ENCODE results near the gene ABLIM3.

The ABLIM3 gene

GRCh38 chr5:149251546-149251945 is 110.3 kb downstream of the ABLIM3 start:
- Histone ChIP-seq H3K9me3 (ENCODE audit: insufficient read depth, low read depth, low read length) (peaks cover 5% of the 10 kb centered on the region; the same call in 1 of the 2 replicates), H3K27me3 (ENCODE audit: insufficient read depth, low read length) (no peaks in the 10 kb centered on the region), H3K27ac (ENCODE audit: low read depth, low read length) (no peak overlapping the region), H3K4me3 (ENCODE audit: low read length) (no peak overlapping the region), H3K4me1 (ENCODE audit: insufficient read depth, low read length) (no peaks in the 10 kb centered on the region), H3K9ac (ENCODE audit: low read depth, low read length) (no peak overlapping the region), H3K36me3 (ENCODE audit: insufficient read depth, low read length) (no peaks in the 10 kb centered on the region)
- WGBS, result 83% methylated on average over 4 of the region's 4 CpGs

- H3K27ac ChIP-seq (ENCODE audit: low read depth, low read length), result no peak overlapping the region
- no peak overlapping the region for H3K9ac ChIP-seq (ENCODE audit: low read depth, low read length)
- H3K27me3 ChIP-seq (ENCODE audit: insufficient read depth, low read length), result no peaks in the 10 kb centered on the region
- H3K4me3 ChIP-seq (ENCODE audit: low read length), result no peak overlapping the region
- 35% methylated on average over 3 of the region's 3 CpGs for WGBS
- H3K4me1 ChIP-seq (ENCODE audit: insufficient read depth, low read length), result no peaks in the 10 kb centered on the region
- no peaks in the 10 kb centered on the region for H3K9me3 ChIP-seq (ENCODE audit: insufficient read depth, low read depth, low read length)
- no peaks in the 10 kb centered on the region for H3K36me3 ChIP-seq (ENCODE audit: insufficient read depth, low read length)
These were observed 113.2 kb downstream of the ABLIM3 start for GRCh38 chr5:149254506-149254905.

GRCh38 chr5:149256451-149256850 is 115.2 kb downstream of the ABLIM3 start:
- H3K27ac ChIP-seq (ENCODE audit: low read depth, low read length), result no peak overlapping the region

DNA sequence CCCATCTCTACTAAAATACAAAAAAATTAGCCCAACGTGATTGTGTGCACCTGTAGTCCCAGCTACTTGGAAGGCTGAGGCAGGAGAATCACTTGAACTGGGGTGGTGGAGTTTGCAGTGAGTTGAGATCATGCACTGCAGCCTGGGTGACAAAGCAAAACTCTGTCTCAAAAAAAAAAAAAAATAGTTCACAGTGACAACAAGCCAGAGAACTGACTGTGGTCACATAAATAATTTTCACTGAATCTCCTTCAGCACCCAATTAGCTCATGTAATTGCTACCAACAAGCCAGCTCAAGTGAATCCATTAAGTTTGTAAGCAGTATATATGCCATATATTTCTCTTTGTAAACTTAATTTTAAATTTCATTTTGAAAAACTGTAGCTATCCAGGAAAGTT is 115.8 kb downstream of the ABLIM3 start:
- H3K9ac ChIP-seq (ENCODE audit: low read depth, low read length), result no peak overlapping the region
- no peaks in the 10 kb centered on the region for H3K36me3 ChIP-seq (ENCODE audit: insufficient read depth, low read length)
- peaks cover 3% of the 10 kb centered on the region; the same call in 1 of the 2 replicates for H3K27me3 ChIP-seq (ENCODE audit: insufficient read depth, low read length)
- H3K4me1 ChIP-seq (ENCODE audit: insufficient read depth, low read length), result no peaks in the 10 kb centered on the region
- no peak overlapping the region for H3K4me3 ChIP-seq (ENCODE audit: low read length)
- no peaks in the 10 kb centered on the region for H3K9me3 ChIP-seq (ENCODE audit: insufficient read depth, low read depth, low read length)
- WGBS, result 58% methylated on average over 1 of the region's 1 CpG
- no peak overlapping the region for H3K27ac ChIP-seq (ENCODE audit: low read depth, low read length)

More at GRCh38 chr5:149256451-149256850, 115.2 kb downstream of the ABLIM3 start:
- no peak overlapping the region for H3K4me3 ChIP-seq (ENCODE audit: low read length)
- H3K9me3 ChIP-seq (ENCODE audit: insufficient read depth, low read depth, low read length), result no peaks in the 10 kb centered on the region
- no peaks in the 10 kb centered on the region for H3K36me3 ChIP-seq (ENCODE audit: insufficient read depth, low read length)
- H3K4me1 ChIP-seq (ENCODE audit: insufficient read depth, low read length), result no peaks in the 10 kb centered on the region
- peaks cover 3% of the 10 kb centered on the region; the same call in 1 of the 2 replicates for H3K27me3 ChIP-seq (ENCODE audit: insufficient read depth, low read length)
- no peak overlapping the region for H3K9ac ChIP-seq (ENCODE audit: low read depth, low read length)

DNA sequence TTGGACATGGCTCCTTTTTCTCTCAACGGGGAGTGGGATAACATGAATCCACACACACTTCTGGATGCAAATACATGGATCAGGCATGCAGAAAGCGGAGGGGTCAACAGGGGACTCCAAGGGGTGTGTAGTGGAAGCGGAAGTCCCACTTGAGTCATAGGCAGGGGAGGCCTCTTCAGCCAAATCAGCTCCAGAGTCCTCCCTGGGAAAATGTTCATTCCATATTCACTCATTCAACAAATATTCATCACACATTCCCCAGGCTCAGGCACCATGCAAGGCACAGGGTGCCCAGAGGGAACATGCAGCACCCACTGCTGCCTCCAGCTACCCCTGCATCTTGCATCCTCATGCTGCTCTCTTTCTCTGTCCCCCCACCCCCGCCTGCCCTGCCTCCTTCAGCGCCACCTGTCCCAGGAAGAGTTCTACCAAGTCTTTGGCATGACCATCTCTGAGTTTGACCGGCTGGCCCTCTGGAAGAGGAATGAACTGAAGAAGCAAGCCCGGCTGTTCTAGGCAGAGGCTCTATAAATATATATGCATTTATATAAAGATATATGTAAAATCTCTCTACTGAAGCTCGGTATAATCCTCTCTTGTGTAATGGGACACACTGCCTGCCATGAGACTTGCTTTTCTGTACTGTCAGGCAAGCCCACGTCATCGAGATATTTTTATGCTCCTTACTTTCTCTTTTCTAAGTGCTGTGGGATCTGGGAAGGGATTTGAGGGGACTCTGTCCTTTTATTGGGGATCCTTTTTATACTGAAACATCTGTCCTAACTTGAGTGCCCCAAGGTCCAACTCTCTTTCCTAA is 116.8 kb downstream of the ABLIM3 start:
- Histone ChIP-seq H3K36me3 (ENCODE audit: insufficient read depth, low read length) (no peaks in the 10 kb centered on the region), H3K4me1 (ENCODE audit: insufficient read depth, low read length) (no peaks in the 10 kb centered on the region), H3K9me3 (ENCODE audit: insufficient read depth, low read depth, low read length) (no peaks in the 10 kb centered on the region), H3K4me3 (ENCODE audit: low read length) (no peak overlapping the region), H3K27ac (ENCODE audit: low read depth, low read length) (no peak overlapping the region), H3K27me3 (ENCODE audit: insufficient read depth, low read length) (peaks cover 3% of the 10 kb centered on the region; the same call in 1 of the 2 replicates), H3K9ac (ENCODE audit: low read depth, low read length) (no peak overlapping the region)
- 85% methylated on average over 9 of the region's 10 CpGs for WGBS

DNA sequence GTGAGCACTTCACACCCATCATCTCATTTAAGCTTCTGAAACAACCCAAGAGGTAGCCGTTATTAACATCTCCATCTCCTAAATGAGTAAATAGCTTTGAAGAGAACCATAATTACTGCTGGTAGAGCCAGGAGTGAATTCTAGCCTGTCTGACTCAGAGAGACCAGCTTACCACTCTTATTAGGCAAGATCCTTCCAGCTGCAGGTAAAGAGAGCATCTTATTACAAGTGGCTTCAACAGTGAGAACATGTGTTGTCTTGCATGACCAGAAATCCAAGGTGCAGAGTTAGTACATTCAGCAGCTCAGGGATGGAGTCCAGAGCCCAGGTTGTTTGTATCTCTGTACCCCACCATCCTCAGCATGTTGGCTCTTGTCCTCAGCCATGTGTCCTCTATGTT is 119.5 kb downstream of the ABLIM3 start:
- no peaks in the 10 kb centered on the region for H3K36me3 ChIP-seq (ENCODE audit: insufficient read depth, low read length)
- H3K9me3 ChIP-seq (ENCODE audit: insufficient read depth, low read depth, low read length), result no peaks in the 10 kb centered on the region
- H3K27ac ChIP-seq (ENCODE audit: low read depth, low read length), result no peak overlapping the region
- 100% methylated on average over 1 of the region's 1 CpG for WGBS
- H3K4me3 ChIP-seq (ENCODE audit: low read length), result no peak overlapping the region
- peaks cover 14% of the 10 kb centered on the region for H3K27me3 ChIP-seq (ENCODE audit: insufficient read depth, low read length)
- no peaks in the 10 kb centered on the region for H3K4me1 ChIP-seq (ENCODE audit: insufficient read depth, low read length)
- no peak overlapping the region for H3K9ac ChIP-seq (ENCODE audit: low read depth, low read length)

- 82% methylated on average over 7 of the region's 7 CpGs for WGBS
These were observed 120.0 kb downstream of the ABLIM3 start for GRCh38 chr5:149261246-149261645.

DNA sequence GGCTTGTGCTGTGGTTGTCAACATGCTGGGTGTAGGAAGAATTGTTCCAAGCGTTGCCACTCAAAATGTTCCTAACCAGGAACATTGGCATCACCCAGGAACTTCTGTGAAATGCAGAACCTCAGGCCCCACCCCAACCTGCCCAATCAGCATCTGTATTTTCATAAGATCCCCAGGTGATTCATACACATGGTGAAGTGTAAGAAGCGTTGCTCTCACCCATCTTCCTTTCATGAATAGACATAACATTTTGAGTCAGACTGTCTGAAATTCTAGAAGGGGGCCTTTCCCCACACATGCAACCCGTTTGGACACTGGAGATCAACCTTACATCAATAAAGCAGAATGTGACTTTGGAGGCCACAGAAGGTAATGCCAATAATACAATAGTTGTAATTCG is 121.0 kb downstream of the ABLIM3 start:
- Histone ChIP-seq H3K27ac (ENCODE audit: low read depth, low read length) (no peak overlapping the region), H3K36me3 (ENCODE audit: insufficient read depth, low read length) (no peaks in the 10 kb centered on the region), H3K27me3 (ENCODE audit: insufficient read depth, low read length) (peaks cover 14% of the 10 kb centered on the region), H3K4me1 (ENCODE audit: insufficient read depth, low read length) (no peaks in the 10 kb centered on the region), H3K9me3 (ENCODE audit: insufficient read depth, low read depth, low read length) (no peaks in the 10 kb centered on the region), H3K4me3 (ENCODE audit: low read length) (no peak overlapping the region), H3K9ac (ENCODE audit: low read depth, low read length) (no peak overlapping the region)
- 87% methylated on average over 4 of the region's 4 CpGs for WGBS

More at GRCh38 chr5:149261246-149261645, 120.0 kb downstream of the ABLIM3 start:
- no peaks in the 10 kb centered on the region for H3K36me3 ChIP-seq (ENCODE audit: insufficient read depth, low read length)
- H3K4me1 ChIP-seq (ENCODE audit: insufficient read depth, low read length), result no peaks in the 10 kb centered on the region
- no peak overlapping the region for H3K4me3 ChIP-seq (ENCODE audit: low read length)
- no peak overlapping the region for H3K9ac ChIP-seq (ENCODE audit: low read depth, low read length)
- H3K27me3 ChIP-seq (ENCODE audit: insufficient read depth, low read length), result peaks cover 14% of the 10 kb centered on the region
- no peak overlapping the region for H3K27ac ChIP-seq (ENCODE audit: low read depth, low read length)
- no peaks in the 10 kb centered on the region for H3K9me3 ChIP-seq (ENCODE audit: insufficient read depth, low read depth, low read length)

DNA sequence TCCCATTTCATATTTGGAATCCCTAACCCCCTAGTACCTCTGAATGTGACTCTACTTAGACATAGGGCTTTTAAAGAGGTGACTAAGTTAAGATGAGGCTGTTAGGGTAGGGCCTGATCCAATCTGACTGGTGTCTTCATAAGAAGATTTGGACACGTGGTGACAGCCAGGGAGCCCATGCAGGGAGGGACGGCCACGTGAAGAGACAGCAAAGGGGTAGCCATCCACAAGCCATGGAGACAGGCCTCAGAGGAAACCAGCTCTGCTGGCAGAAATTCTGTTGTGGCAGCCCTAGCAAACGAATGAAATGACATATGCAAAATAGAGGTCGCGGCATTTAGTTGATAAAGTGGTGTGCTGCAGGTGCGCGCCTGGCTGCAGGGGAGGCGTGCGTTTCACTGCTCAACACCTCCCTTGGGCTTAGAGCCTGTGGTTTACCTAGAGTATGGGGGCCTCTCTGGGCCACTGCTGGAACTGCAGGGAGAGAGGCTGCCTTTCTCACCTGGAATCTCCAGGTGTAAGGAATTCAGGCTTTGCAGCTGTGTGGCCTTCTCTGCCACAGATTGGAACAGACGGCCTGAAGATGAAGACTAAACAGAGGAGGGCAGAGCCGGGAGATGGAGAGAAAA is 123.3 kb downstream of the ABLIM3 start:
- H3K9me3 ChIP-seq (ENCODE audit: insufficient read depth, low read depth, low read length), result no peaks in the 10 kb centered on the region
- H3K4me3 ChIP-seq (ENCODE audit: low read length), result no peak overlapping the region
- H3K27ac ChIP-seq (ENCODE audit: low read depth, low read length), result no peak overlapping the region
- no peaks in the 10 kb centered on the region for H3K36me3 ChIP-seq (ENCODE audit: insufficient read depth, low read length)
- peaks cover 14% of the 10 kb centered on the region for H3K27me3 ChIP-seq (ENCODE audit: insufficient read depth, low read length)
- H3K9ac ChIP-seq (ENCODE audit: low read depth, low read length), result no peak overlapping the region
- H3K4me1 ChIP-seq (ENCODE audit: insufficient read depth, low read length), result no peaks in the 10 kb centered on the region
- 20% methylated on average over 12 of the region's 12 CpGs for WGBS

DNA sequence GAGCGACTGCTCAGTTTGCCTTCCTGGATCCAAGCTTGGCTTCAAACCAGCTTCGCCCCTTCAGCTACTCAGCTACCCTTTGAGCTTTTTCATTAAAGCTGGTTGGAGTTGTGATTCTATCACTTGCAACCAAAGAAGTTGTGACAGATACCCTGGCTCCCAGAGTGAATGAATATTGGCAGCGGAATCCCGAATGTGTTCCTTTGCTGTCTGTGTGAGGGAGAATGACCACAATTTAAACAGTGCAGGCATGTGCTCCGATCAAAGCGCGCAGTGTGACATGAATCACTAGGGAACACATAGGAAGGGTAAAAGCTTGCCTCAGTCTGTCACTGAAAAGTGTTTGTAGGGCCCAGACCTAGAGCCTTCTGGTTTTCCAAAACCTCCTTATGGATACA is 123.8 kb downstream of the ABLIM3 start:
- H3K27me3 ChIP-seq (ENCODE audit: insufficient read depth, low read length), result peaks cover 19% of the 10 kb centered on the region
- H3K27ac ChIP-seq (ENCODE audit: low read depth, low read length), result no peak overlapping the region
- no peaks in the 10 kb centered on the region for H3K9me3 ChIP-seq (ENCODE audit: insufficient read depth, low read depth, low read length)
- no peak overlapping the region for H3K9ac ChIP-seq (ENCODE audit: low read depth, low read length)
- H3K36me3 ChIP-seq (ENCODE audit: insufficient read depth, low read length), result no peaks in the 10 kb centered on the region
- WGBS, result 85% methylated on average over 7 of the region's 7 CpGs
- no peaks in the 10 kb centered on the region for H3K4me1 ChIP-seq (ENCODE audit: insufficient read depth, low read length)
- H3K4me3 ChIP-seq (ENCODE audit: low read length), result no peak overlapping the region

- Histone ChIP-seq H3K4me1 (ENCODE audit: insufficient read depth, low read length) (no peaks in the 10 kb centered on the region), H3K36me3 (ENCODE audit: insufficient read depth, low read length) (no peaks in the 10 kb centered on the region), H3K27me3 (ENCODE audit: insufficient read depth, low read length) (peaks cover 24% of the 10 kb centered on the region), H3K9ac (ENCODE audit: low read depth, low read length) (no peak overlapping the region), H3K27ac (ENCODE audit: low read depth, low read length) (no peak overlapping the region), H3K9me3 (ENCODE audit: insufficient read depth, low read depth, low read length) (no peaks in the 10 kb centered on the region), H3K4me3 (ENCODE audit: low read length) (no peak overlapping the region)
- WGBS, result 66% methylated on average over 4 of the region's 4 CpGs
These were observed 124.3 kb downstream of the ABLIM3 start for GRCh38 chr5:149265597-149265996.
